ENCODE measurements around the gene PRR19.

- TF ChIP-seq CTCF (IDR thresholded peaks at IDR 0.05; ENCODE audit: insufficient read depth, low read length) (no peak), POLR2AphosphoS5 (IDR thresholded peaks at IDR 0.05; ENCODE audit: low read depth) (no peak), REST (IDR thresholded peaks at IDR 0.05; ENCODE audit: insufficient replicate concordance, low read depth) (no peak), GABPA (IDR thresholded peaks at IDR 0.05; ENCODE audit: low read depth) (no peak), SPI1 (IDR thresholded peaks at IDR 0.05; ENCODE audit: borderline replicate concordance, low read depth) (no peak)
Observed at GRCh38 chr19:42276821-42277220, 25.1 kb upstream of the PRR19 start.

All from HL-60 (cell line).